ENCODE measurements around the gene MPG.

GRCh38 chr16:66309-67182 is 11.5 kb upstream of the MPG start:
- no peak for TF ChIP-seq EZH2 (IDR thresholded peaks at IDR 0.05; ENCODE audit: low read depth, low read length, severe bottlenecking)
- TF ChIP-seq POLR2AphosphoS5 (IDR thresholded peaks at IDR 0.05; ENCODE audit: low read depth, low read length) = no peak
- TF ChIP-seq, protein P1, sequence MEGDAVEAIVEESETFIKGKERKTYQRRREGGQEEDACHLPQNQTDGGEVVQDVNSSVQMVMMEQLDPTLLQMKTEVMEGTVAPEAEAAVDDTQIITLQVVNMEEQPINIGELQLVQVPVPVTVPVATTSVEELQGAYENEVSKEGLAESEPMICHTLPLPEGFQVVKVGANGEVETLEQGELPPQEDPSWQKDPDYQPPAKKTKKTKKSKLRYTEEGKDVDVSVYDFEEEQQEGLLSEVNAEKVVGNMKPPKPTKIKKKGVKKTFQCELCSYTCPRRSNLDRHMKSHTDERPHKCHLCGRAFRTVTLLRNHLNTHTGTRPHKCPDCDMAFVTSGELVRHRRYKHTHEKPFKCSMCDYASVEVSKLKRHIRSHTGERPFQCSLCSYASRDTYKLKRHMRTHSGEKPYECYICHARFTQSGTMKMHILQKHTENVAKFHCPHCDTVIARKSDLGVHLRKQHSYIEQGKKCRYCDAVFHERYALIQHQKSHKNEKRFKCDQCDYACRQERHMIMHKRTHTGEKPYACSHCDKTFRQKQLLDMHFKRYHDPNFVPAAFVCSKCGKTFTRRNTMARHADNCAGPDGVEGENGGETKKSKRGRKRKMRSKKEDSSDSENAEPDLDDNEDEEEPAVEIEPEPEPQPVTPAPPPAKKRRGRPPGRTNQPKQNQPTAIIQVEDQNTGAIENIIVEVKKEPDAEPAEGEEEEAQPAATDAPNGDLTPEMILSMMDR (IDR thresholded peaks at IDR 0.05; ENCODE audit: control extremely low read depth in 1 of 3, insufficient read depth in 1 of 3, low read depth in 1 of 3, low read length in 3 of 3) = no peak
- TF ChIP-seq, protein P2, sequence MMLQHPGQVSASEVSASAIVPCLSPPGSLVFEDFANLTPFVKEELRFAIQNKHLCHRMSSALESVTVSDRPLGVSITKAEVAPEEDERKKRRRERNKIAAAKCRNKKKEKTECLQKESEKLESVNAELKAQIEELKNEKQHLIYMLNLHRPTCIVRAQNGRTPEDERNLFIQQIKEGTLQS (IDR thresholded peaks at IDR 0.05; ENCODE audit: insufficient read depth, low read depth, low read length) = no peak

Measured in H1 (cell line).